CD14-positive monocyte (primary cell): ENCODE data around the gene KIF1A. TPM values are rescaled to one million over a fixed set of nuclear protein-coding genes. Genes with fewer than 3 reads are reported as not detected.
A peak's percentile ranks its signal among the peaks of the same experiment; 100 is the strongest.

ENCODE experiments used
- DNase-seq, 3 donors: peaks; one replicate each; pipeline ENCODE4 v3.0.0-alpha.2; 2011 to 2022
- H2AFZ ChIP-seq: 2 replicates; pipeline ENCODE4 v1.6.0; 2012; ENCODE audit warnings: mild to moderate bottlenecking, low read depth, low read length, inconsistent platforms; ENCODE audit not compliant: insufficient read depth, poor library complexity, severe bottlenecking
- H3K27ac ChIP-seq, 2 donors: 1 replicate in 1 of 2; 2 replicates in 1 of 2; pipeline ENCODE4 v1.5.1; 2012 to 2013; ENCODE audit warnings: low read length in 2 of 2, control low read depth in 1 of 2, inconsistent platforms in 1 of 2, low read depth in 1 of 2, mild to moderate bottlenecking in 1 of 2
- H3K27me3 ChIP-seq, 2 donors: one replicate each; pipeline versions ENCODE4 v1.6.0 to v1.6.1; 2011 to 2013; ENCODE audit warnings: low read length in 2 of 2; ENCODE audit not compliant: control insufficient read depth in 2 of 2, insufficient read depth in 2 of 2
- H3K36me3 ChIP-seq, 2 donors: replicated peaks in 1 of 2; 1 replicate in 1 of 2; 2 replicates in 1 of 2; pipeline versions ENCODE4 v1.5.1 to v1.6.1; 2012 to 2013; ENCODE audit warnings: low read length in 2 of 2, control low read depth in 1 of 2, inconsistent platforms in 1 of 2, mild to moderate bottlenecking in 1 of 2; ENCODE audit not compliant: insufficient read depth in 2 of 2, control insufficient read depth in 1 of 2
- H3K4me1 ChIP-seq, 2 donors: 1 replicate in 1 of 2; 2 replicates in 1 of 2; pipeline versions ENCODE4 v1.5.1 to v1.6.1; 2012 to 2013; ENCODE audit warnings: low read length in 2 of 2, control low read depth in 1 of 2, inconsistent platforms in 1 of 2, mild to moderate bottlenecking in 1 of 2, moderate library complexity in 1 of 2; ENCODE audit not compliant: insufficient read depth in 2 of 2, control insufficient read depth in 1 of 2
- H3K4me2 ChIP-seq: replicated peaks from 2 replicates; pipeline ENCODE3; 2012; ENCODE audit warnings: low read length, moderate library complexity, mild to moderate bottlenecking; ENCODE audit not compliant: poor library complexity, severe bottlenecking; ENCODE audit errors: extremely low read depth
- H3K4me3 ChIP-seq, 3 experiments: fragments of 200-600 bp in 1 of 3; sonication (generic) in 1 of 3; replicated peaks in 1 of 3; 1 replicate in 2 of 3; 2 replicates in 1 of 3; pipeline ENCODE4 v1.5.1; 2011 to 2013; ENCODE audit warnings: low read length in 3 of 3, mild to moderate bottlenecking in 3 of 3, control low read depth in 2 of 3, low read depth in 2 of 3, inconsistent platforms in 1 of 3, moderate library complexity in 1 of 3
- H3K79me2 ChIP-seq: 2 replicates; pipeline ENCODE4 v1.6.0; 2012; ENCODE audit warnings: mild to moderate bottlenecking, control low read depth, inconsistent platforms, low read length, moderate library complexity; ENCODE audit not compliant: insufficient read depth
- H3K9ac ChIP-seq: 2 replicates; pipeline ENCODE4 v1.6.0; 2017; ENCODE audit warnings: low read length, mild to moderate bottlenecking; ENCODE audit not compliant: insufficient read depth, poor library complexity, severe bottlenecking
- H3K9me3 ChIP-seq, 2 donors: replicated peaks in 1 of 2; 1 replicate in 1 of 2; 2 replicates in 1 of 2; pipeline versions ENCODE4 v1.5.1 to v1.6.1; 2012 to 2013; ENCODE audit warnings: low read length in 2 of 2, control low read depth in 1 of 2; ENCODE audit not compliant: control insufficient read depth in 1 of 2, insufficient read depth in 1 of 2
- H4K20me1 ChIP-seq: 2 replicates; pipeline ENCODE4 v1.6.0; 2012; ENCODE audit warnings: mild to moderate bottlenecking, low read length, control low read depth, moderate library complexity; ENCODE audit not compliant: insufficient read depth
- H3K27ac Mint-ChIP-seq, 7 donors: one replicate each; pipeline ENCODE4 v1.8.0; 2020; ENCODE audit warnings: mild to moderate bottlenecking in 7 of 7, mixed read lengths in 7 of 7, moderate library complexity in 6 of 7, inconsistent platforms in 2 of 7
- H3K27me3 Mint-ChIP-seq, 3 donors: one replicate each; pipeline ENCODE4 v1.8.0; 2021 to 2022; ENCODE audit warnings: low read depth in 3 of 3, mild to moderate bottlenecking in 3 of 3, mixed read lengths in 3 of 3, moderate library complexity in 3 of 3, inconsistent platforms in 1 of 3
- H3K36me3 Mint-ChIP-seq, 2 donors: one replicate each; pipeline ENCODE4 v1.8.0; 2020; ENCODE audit warnings: mixed read lengths in 2 of 2, inconsistent platforms in 1 of 2, mild to moderate bottlenecking in 1 of 2
- H3K4me1 Mint-ChIP-seq: one replicate; pipeline ENCODE4 v1.8.0; 2020; ENCODE audit warnings: mild to moderate bottlenecking, mixed read lengths
- H3K4me3 Mint-ChIP-seq, 2 donors: one replicate each; pipeline ENCODE4 v1.8.0; 2020; ENCODE audit warnings: mild to moderate bottlenecking in 2 of 2, mixed read lengths in 2 of 2, moderate library complexity in 1 of 2
- H3K9me3 Mint-ChIP-seq, 7 donors: one replicate each; pipeline ENCODE4 v1.8.0; 2020 to 2022; ENCODE audit warnings: mixed read lengths in 7 of 7, mild to moderate bottlenecking in 6 of 7, moderate library complexity in 6 of 7, inconsistent platforms in 2 of 7
- WGBS: methylation state at CpG from one replicate; pipeline ENCODE4 v1.1.5; 2013; ENCODE audit warnings: missing lambda C conversion rate; ENCODE audit not compliant: insufficient coverage; 5-methylcytosine and 5-hydroxymethylcytosine counted together
- intact Hi-C, 2 donors: fragments of 100-400 bp; cut with micrococcal nuclease; formaldehyde crosslinking; loops; one replicate each; pipeline versions ENCODE4 v1.15.0 to v1.15.1; 2023
- polyA plus RNA-seq, 3 donors: library from polyadenylated mRNA; depleted of rRNA in 1 of 3; unstranded in 2 of 3; stranded (reverse) in 1 of 3; fragments of 300-500 nt in 2 of 3; fragments of >200 nt in 1 of 3; fragmentation: Illumina TruSeq in 2 of 3; gene quantifications; 1 replicate in 2 of 3; 2 replicates in 1 of 3; pipeline ENCODE4 v1.2.3, GENCODE V29; 2012 to 2021
- TF ChIP-seq, protein P1 (sequence below): fragments of 200-600 bp; IDR thresholded peaks from one replicate; pipeline ENCODE4 v1.8.0; 2022; ENCODE audit warnings: antibody characterized with exemption, mild to moderate bottlenecking

Gene KIF1A
- polyA plus RNA-seq, 3 donors, result not detected

DNA sequence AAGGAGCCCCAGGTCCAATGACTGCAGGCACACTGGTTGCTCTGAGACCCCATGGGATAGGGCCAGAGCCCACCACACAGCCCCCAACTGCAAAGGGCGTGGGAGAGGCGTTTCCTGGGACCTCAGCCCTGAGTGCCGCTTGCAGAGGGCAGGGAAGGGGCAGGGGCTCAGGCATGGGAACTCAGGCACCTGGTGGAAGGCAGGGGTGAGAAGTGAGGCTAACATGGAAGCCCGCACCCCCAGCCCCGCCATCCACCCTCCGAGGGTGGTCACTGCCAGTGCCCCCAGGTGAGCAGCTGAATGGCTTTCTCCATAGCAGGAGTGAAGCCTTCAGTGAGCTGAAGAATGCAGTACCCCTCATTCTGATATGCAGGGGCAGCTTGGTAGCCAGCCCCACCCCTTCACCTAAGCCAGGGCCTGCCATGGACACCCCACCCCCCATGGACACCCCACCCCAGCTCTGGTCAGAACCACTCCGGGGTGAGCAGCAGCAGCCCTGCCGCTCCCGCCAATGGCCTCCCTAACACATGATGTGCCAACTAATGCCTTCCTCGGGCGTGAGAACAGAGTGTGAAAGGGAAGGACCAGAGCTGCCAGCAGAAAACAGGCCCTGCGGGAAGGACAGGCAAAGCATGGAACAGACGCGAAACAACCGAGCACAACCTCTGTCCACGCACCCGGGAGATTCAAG is 6.6 kb downstream of the KIF1A start:
- Histone ChIP-seq H3K9me3 (peaks cover 17 to 28% of the 10 kb centered on the region in 2 donors), H3K4me2 (no peak overlapping the region), H3K9ac (no peak overlapping the region), H2AFZ (no peak overlapping the region), H3K4me3 (no peak overlapping the region), H3K27ac (no peak overlapping the region), H3K27me3 (peaks cover 0 to 13% of the 10 kb centered on the region in 2 donors), H3K79me2 (no peaks in the 10 kb centered on the region), H3K36me3 (no peaks in the 10 kb centered on the region), H4K20me1 (no peaks in the 10 kb centered on the region), H3K4me1 (no peaks in the 10 kb centered on the region)
- 89% methylated on average over 14 of the region's 17 CpGs for WGBS
- Mint-ChIP-seq H3K27me3 (peaks cover 26 to 44% (median 30%) of the 10 kb centered on the region in 3 donors), H3K27ac (no peak overlapping the region), H3K4me1 (no peaks in the 10 kb centered on the region), H3K36me3 (peaks cover 0 to 1% of the 10 kb centered on the region in 2 donors), H3K9me3 (peaks cover 20 to 36% (median 28%) of the 10 kb centered on the region in 7 donors), H3K4me3 (no peak overlapping the region)
- TF ChIP-seq, protein P1, sequence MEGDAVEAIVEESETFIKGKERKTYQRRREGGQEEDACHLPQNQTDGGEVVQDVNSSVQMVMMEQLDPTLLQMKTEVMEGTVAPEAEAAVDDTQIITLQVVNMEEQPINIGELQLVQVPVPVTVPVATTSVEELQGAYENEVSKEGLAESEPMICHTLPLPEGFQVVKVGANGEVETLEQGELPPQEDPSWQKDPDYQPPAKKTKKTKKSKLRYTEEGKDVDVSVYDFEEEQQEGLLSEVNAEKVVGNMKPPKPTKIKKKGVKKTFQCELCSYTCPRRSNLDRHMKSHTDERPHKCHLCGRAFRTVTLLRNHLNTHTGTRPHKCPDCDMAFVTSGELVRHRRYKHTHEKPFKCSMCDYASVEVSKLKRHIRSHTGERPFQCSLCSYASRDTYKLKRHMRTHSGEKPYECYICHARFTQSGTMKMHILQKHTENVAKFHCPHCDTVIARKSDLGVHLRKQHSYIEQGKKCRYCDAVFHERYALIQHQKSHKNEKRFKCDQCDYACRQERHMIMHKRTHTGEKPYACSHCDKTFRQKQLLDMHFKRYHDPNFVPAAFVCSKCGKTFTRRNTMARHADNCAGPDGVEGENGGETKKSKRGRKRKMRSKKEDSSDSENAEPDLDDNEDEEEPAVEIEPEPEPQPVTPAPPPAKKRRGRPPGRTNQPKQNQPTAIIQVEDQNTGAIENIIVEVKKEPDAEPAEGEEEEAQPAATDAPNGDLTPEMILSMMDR, result no peak
- intact Hi-C loops, result no loop called here
- no peak for DNase-seq

DNA sequence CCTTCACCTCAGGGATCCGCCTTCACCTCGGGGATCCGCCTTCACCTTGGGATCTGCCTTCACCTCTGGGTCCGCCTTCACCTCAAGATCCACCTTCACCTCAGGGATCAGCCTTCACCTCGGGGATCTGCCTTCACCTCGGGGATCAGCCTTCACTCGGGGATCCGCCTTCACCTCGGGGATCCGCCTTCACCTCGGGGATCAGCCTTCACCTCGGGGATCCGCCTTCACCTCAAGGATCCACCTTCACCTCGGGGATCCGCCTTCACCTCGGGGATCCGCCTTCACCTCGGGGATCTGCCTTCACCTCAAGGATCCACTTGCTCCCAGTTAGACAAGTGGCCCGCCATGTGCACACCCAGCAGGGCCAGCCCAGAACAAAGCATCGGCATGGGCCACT is 7.3 kb downstream of the KIF1A start:
- H3K27me3 ChIP-seq, result peaks cover 0 to 7% of the 10 kb centered on the region in 2 donors
- no peaks in the 10 kb centered on the region for H3K36me3 Mint-ChIP-seq
- peak overlapping the region in 1 of 7 donors; percentile 52 for H3K27ac Mint-ChIP-seq
- H3K4me3 ChIP-seq, result no peak overlapping the region
- no peaks in the 10 kb centered on the region for H3K4me1 Mint-ChIP-seq
- no peak overlapping the region for H2AFZ ChIP-seq
- intact Hi-C loops, result no loop called here
- no peaks in the 10 kb centered on the region for H3K4me1 ChIP-seq
- WGBS, result 88% methylated on average over 18 of the region's 20 CpGs
- H3K4me3 Mint-ChIP-seq, result no peak overlapping the region
- no peaks in the 10 kb centered on the region for H4K20me1 ChIP-seq
- H3K36me3 ChIP-seq, result no peaks in the 10 kb centered on the region
- DNase-seq, result no peak
- H3K9me3 ChIP-seq, result peaks cover 15 to 28% of the 10 kb centered on the region in 2 donors
- peaks cover 20 to 39% (median 23%) of the 10 kb centered on the region in 3 donors for H3K27me3 Mint-ChIP-seq
- no peak overlapping the region for H3K9ac ChIP-seq
- no peaks in the 10 kb centered on the region for H3K79me2 ChIP-seq
- no peak overlapping the region for H3K27ac ChIP-seq
- TF ChIP-seq, protein P1, result no peak
- H3K4me2 ChIP-seq, result no peak overlapping the region
- peaks cover 20 to 36% (median 28%) of the 10 kb centered on the region in 7 donors for H3K9me3 Mint-ChIP-seq
